PC-3 (cell line): ENCODE measurements around the gene LHX4.

Experiments used
- EZH2phosphoT487 ChIP-seq: fragments of 300-600 bp; sonication (generic); IDR thresholded peaks from 2 replicates; pipeline ENCODE4 v1.6.1; 2018; ENCODE audit warnings: mild to moderate bottlenecking, antibody characterized with exemption, low read length, borderline replicate concordance
- TF ChIP-seq, protein P1 (sequence below): fragments of 300-600 bp; sonication (generic); conservative IDR thresholded peaks from 2 replicates; pipeline ENCODE4 v1.5.1; 2017; ENCODE audit warnings: antibody characterized with exemption, low read depth, mild to moderate bottlenecking, low read length

DNA sequence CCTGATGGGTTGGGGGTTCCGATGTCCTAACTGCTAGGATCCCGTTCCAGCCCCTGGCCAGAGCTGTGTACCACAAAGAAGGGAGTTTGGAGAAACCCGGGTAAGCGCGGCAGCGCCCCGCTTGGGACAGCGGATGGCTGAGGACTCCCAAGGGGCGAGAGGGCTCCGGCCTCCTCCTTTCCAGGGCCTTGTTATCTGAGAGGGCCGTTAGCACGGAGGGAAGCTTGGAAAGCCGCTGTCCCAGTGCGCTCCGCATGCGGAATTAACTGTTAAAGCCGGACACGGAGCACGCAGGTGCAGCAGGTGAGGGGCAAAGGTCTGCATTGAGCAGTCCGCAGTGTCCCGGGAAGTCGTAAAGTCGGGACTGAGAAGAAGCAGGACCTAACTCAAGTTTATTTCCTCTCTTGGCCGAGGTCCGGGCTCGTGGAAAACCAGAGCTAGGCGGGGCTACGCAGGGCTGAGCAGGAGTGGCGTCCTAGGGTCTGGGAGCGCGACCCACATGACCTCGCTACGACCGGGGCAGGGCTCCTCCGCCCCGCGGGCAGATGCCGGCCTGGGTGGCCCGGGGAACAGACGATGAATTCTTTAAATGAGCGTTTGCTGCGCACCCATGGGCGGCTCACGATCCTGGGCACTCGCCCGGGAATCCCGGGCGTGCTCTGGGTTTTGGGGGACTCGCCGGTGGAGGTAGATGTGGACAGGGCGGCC lies 4.5 kb downstream of the LHX4 start:
- TF ChIP-seq, protein P1, sequence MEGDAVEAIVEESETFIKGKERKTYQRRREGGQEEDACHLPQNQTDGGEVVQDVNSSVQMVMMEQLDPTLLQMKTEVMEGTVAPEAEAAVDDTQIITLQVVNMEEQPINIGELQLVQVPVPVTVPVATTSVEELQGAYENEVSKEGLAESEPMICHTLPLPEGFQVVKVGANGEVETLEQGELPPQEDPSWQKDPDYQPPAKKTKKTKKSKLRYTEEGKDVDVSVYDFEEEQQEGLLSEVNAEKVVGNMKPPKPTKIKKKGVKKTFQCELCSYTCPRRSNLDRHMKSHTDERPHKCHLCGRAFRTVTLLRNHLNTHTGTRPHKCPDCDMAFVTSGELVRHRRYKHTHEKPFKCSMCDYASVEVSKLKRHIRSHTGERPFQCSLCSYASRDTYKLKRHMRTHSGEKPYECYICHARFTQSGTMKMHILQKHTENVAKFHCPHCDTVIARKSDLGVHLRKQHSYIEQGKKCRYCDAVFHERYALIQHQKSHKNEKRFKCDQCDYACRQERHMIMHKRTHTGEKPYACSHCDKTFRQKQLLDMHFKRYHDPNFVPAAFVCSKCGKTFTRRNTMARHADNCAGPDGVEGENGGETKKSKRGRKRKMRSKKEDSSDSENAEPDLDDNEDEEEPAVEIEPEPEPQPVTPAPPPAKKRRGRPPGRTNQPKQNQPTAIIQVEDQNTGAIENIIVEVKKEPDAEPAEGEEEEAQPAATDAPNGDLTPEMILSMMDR = no peak
- no peak for TF ChIP-seq EZH2phosphoT487
